H1 (cell line): ENCODE data around the gene GNAI1. TPM values are rescaled to one million over a fixed set of nuclear protein-coding genes. Genes with fewer than 3 reads are reported as not detected.

ENCODE experiments used
- CTCF ChIA-PET: fragments of 300-600 bp; sonication (Branson Sonifier 250); formaldehyde crosslinking; loops from one replicate; lab custom pipeline; 2021; ENCODE audit not compliant: partially characterized antibody; lab: Charles Lee
- POLR2A ChIA-PET: fragments of 300-600 bp; sonication (Branson Sonifier 250); formaldehyde crosslinking; loops from one replicate; lab custom pipeline; 2021; ENCODE audit warnings: inconsistent platforms; ENCODE audit not compliant: partially characterized antibody; lab: Charles Lee
- DNase-seq, 2 experiments: peaks; one replicate each; pipeline versions ENCODE4 v3.0.0 to v3.0.0-alpha.2; 2010 to 2022; ENCODE audit warnings: low spot score in 2 of 2, low read depth in 1 of 2, mixed read lengths in 1 of 2
- FAIRE-seq: peaks from 2 replicates; lab custom pipeline; 2011; peaks lifted over from hg19 to GRCh38; lab: Jason Lieb, UNC
- H2AFZ ChIP-seq: 2 replicates; pipeline ENCODE4 v1.8.1; 2012; ENCODE audit warnings: low read length, inconsistent platforms
- H2AK5ac ChIP-seq: 2 replicates; pipeline ENCODE4 v1.6.1; 2013; ENCODE audit warnings: low read depth, low read length
- H2BK120ac ChIP-seq: replicated peaks from 2 replicates; pipeline ENCODE3; 2013; ENCODE audit warnings: low read depth, low read length, inconsistent platforms
- H2BK12ac ChIP-seq: 2 replicates; pipeline ENCODE4 v1.6.1; 2013; ENCODE audit warnings: low read depth, low read length
- H2BK15ac ChIP-seq: 2 replicates; pipeline ENCODE4 v1.6.1; 2013; ENCODE audit warnings: low read length
- H2BK20ac ChIP-seq: 2 replicates; pipeline ENCODE4 v1.6.1; 2013; ENCODE audit warnings: low read length
- H2BK5ac ChIP-seq: 2 replicates; pipeline ENCODE4 v1.6.1; 2013; ENCODE audit warnings: low read depth, low read length
- H3K14ac ChIP-seq: 2 replicates; pipeline ENCODE4 v1.6.1; 2013; ENCODE audit warnings: inconsistent platforms; ENCODE audit not compliant: insufficient read length
- H3K18ac ChIP-seq: 2 replicates; pipeline ENCODE4 v1.6.1; 2013; ENCODE audit warnings: low read length; ENCODE audit errors: extremely low read depth
- H3K23ac ChIP-seq: 2 replicates; pipeline ENCODE4 v1.6.1; 2013; ENCODE audit warnings: inconsistent platforms; ENCODE audit not compliant: insufficient read length
- H3K23me2 ChIP-seq: 2 replicates; pipeline ENCODE4 v1.6.1; 2013; ENCODE audit warnings: low read depth, low read length
- H3K27ac ChIP-seq: 2 replicates; pipeline ENCODE4 v1.6.1; 2011; ENCODE audit warnings: low read depth, low read length, inconsistent platforms
- H3K27me3 ChIP-seq, 4 experiments: replicated peaks in 1 of 4; 1 replicate in 1 of 4; 2 replicates in 3 of 4; pipeline versions ENCODE4 v1.6.1 to v1.8.1; 2011 to 2013; ENCODE audit warnings: low read length in 3 of 4, mild to moderate bottlenecking in 3 of 4, inconsistent platforms in 2 of 4, mixed read lengths in 2 of 4, moderate library complexity in 1 of 4; ENCODE audit not compliant: control insufficient read depth in 3 of 4, insufficient read depth in 3 of 4; ENCODE audit errors: extremely low read depth in 1 of 4
- H3K36me3 ChIP-seq, 4 experiments: 2 replicates each; pipeline versions ENCODE4 v1.6.1 to v1.8.1; 2011 to 2013; ENCODE audit warnings: mild to moderate bottlenecking in 4 of 4, low read length in 3 of 4, moderate library complexity in 2 of 4, control low read depth in 1 of 4, inconsistent platforms in 1 of 4; ENCODE audit not compliant: insufficient read depth in 4 of 4, control insufficient read depth in 2 of 4
- H3K4ac ChIP-seq: replicated peaks from 2 replicates; pipeline ENCODE3; 2013; ENCODE audit warnings: low read length, low read depth, mixed read lengths, inconsistent platforms; ENCODE audit not compliant: insufficient read length
- H3K4me1 ChIP-seq, 4 experiments: replicated peaks in 1 of 4; 1 replicate in 1 of 4; 2 replicates in 3 of 4; pipeline versions ENCODE4 v1.6.1 to v1.8.1; 2011 to 2013; ENCODE audit warnings: low read length in 3 of 4, inconsistent platforms in 2 of 4, mixed read lengths in 1 of 4; ENCODE audit not compliant: insufficient read depth in 4 of 4, control insufficient read depth in 3 of 4
- H3K4me2 ChIP-seq, 2 experiments: 2 replicates each; pipeline versions ENCODE4 v1.6.1 to v1.8.1; 2011 to 2013; ENCODE audit warnings: low read depth in 2 of 2, low read length in 2 of 2, control low read depth in 1 of 2, inconsistent platforms in 1 of 2, mild to moderate bottlenecking in 1 of 2; ENCODE audit not compliant: insufficient read depth in 1 of 2
- H3K4me3 ChIP-seq, 4 experiments: fragments of 200-600, 300-600 bp in 1 of 4; sonication (generic), shearing (Covaris generic), sonication (Bioruptor Twin) in 1 of 4; 2 replicates each; pipeline versions ENCODE4 v1.5.1 to v1.8.1; 2011 to 2016; ENCODE audit warnings: low read length in 4 of 4, low read depth in 3 of 4, control low read depth in 2 of 4, inconsistent platforms in 2 of 4, mild to moderate bottlenecking in 2 of 4, mixed read lengths in 1 of 4, moderate library complexity in 1 of 4; ENCODE audit not compliant: insufficient read depth in 2 of 4; ENCODE audit errors: extremely low read depth in 1 of 4
- H3K56ac ChIP-seq: replicated peaks from 2 replicates; pipeline ENCODE3; 2013; ENCODE audit warnings: low read depth, mild to moderate bottlenecking, mixed read lengths, low read length, inconsistent platforms; ENCODE audit not compliant: insufficient read length
- H3K79me1 ChIP-seq: 2 replicates; pipeline ENCODE4 v1.6.1; 2013; ENCODE audit warnings: low read depth, low read length, control low read depth
- H3K79me2 ChIP-seq, 2 experiments: 2 replicates each; pipeline versions ENCODE4 v1.6.1 to v1.8.1; 2012 to 2013; ENCODE audit warnings: low read length in 2 of 2, mild to moderate bottlenecking in 2 of 2, inconsistent platforms in 1 of 2; ENCODE audit not compliant: insufficient read depth in 2 of 2, control insufficient read depth in 1 of 2
- H3K9ac ChIP-seq, 4 experiments: replicated peaks in 1 of 4; 1 replicate in 1 of 4; 2 replicates in 3 of 4; pipeline versions ENCODE4 v1.6.1 to v1.8.1; 2011 to 2013; ENCODE audit warnings: low read depth in 3 of 4, low read length in 3 of 4, control low read depth in 2 of 4, mild to moderate bottlenecking in 2 of 4, moderate library complexity in 2 of 4, inconsistent platforms in 1 of 4; ENCODE audit errors: extremely low read depth in 1 of 4
- H3K9me3 ChIP-seq, 2 experiments: 2 replicates each; pipeline versions ENCODE4 v1.6.1 to v1.8.1; 2012 to 2013; ENCODE audit warnings: mild to moderate bottlenecking in 2 of 2, moderate library complexity in 2 of 2, control low read depth in 1 of 2, inconsistent platforms in 1 of 2, low read depth in 1 of 2, low read length in 1 of 2, mixed read lengths in 1 of 2; ENCODE audit not compliant: insufficient read depth in 2 of 2
- H4K20me1 ChIP-seq, 2 experiments: replicated peaks in 1 of 2; 2 replicates each; pipeline versions ENCODE3 to v1.8.1; 2011 to 2013; ENCODE audit warnings: inconsistent platforms in 2 of 2, low read length in 2 of 2, mild to moderate bottlenecking in 1 of 2; ENCODE audit not compliant: insufficient read depth in 2 of 2, control insufficient read depth in 1 of 2
- H4K5ac ChIP-seq: 2 replicates; pipeline ENCODE4 v1.6.1; 2013; ENCODE audit warnings: low read length, low read depth, mixed read lengths, inconsistent platforms; ENCODE audit not compliant: insufficient read length
- H4K8ac ChIP-seq: 2 replicates; pipeline ENCODE4 v1.8.0; 2013; ENCODE audit warnings: mild to moderate bottlenecking, moderate library complexity, low read length, inconsistent platforms; ENCODE audit not compliant: insufficient read depth; ENCODE audit errors: extremely low read depth
- H4K91ac ChIP-seq: replicated peaks from 2 replicates; pipeline ENCODE3; 2013; ENCODE audit warnings: low read length, mixed read lengths, inconsistent platforms; ENCODE audit not compliant: insufficient read length
- BRCA1 ChIP-seq: IDR thresholded peaks from 2 replicates; pipeline ENCODE4 v1.6.1; 2012; ENCODE audit warnings: low read depth, low read length, improper control_type of control experiment
- CEBPB ChIP-seq: IDR thresholded peaks from 2 replicates; pipeline ENCODE4 v1.6.1; 2012; ENCODE audit warnings: low read depth, low read length
- GTF2F1 ChIP-seq: IDR thresholded peaks from 2 replicates; pipeline ENCODE4 v1.6.1; 2012; ENCODE audit warnings: low read depth, low read length, improper control_type of control experiment, borderline replicate concordance
- NRF1 ChIP-seq: IDR thresholded peaks from 2 replicates; pipeline ENCODE4 v1.6.1; 2011; ENCODE audit warnings: mild to moderate bottlenecking, low read depth, low read length, improper control_type of control experiment
- POU5F1 ChIP-seq: IDR thresholded peaks from 2 replicates; pipeline ENCODE4 v1.6.1; 2011; ENCODE audit warnings: low read depth, mild to moderate bottlenecking, low read length, moderate library complexity
- SIN3A ChIP-seq, 2 experiments: IDR thresholded peaks in 1 of 2; conservative IDR thresholded peaks in 1 of 2; 2 replicates each; pipeline ENCODE4 v1.6.1; 2011 to 2012; ENCODE audit warnings: low read length in 2 of 2, improper control_type of control experiment in 1 of 2, low read depth in 1 of 2, mild to moderate bottlenecking in 1 of 2
- WGBS, 2 experiments: shearing (Covaris generic) in 1 of 2; methylation state at CpG; one replicate each; pipeline versions ENCODE4 v1.1.6 to v1.1.7; 2013 to 2015; ENCODE audit warnings: low lambda C conversion rate in 2 of 2, mixed read lengths in 2 of 2, inconsistent platforms in 1 of 2, low coverage in 1 of 2, missing lambda C conversion rate in 1 of 2; ENCODE audit not compliant: insufficient replicate concordance in 2 of 2, insufficient coverage in 1 of 2, insufficient read length in 1 of 2; ENCODE audit errors: extremely low coverage in 1 of 2, missing lambda C conversion rate in 1 of 2; 5-methylcytosine and 5-hydroxymethylcytosine counted together
- polyA plus RNA-seq, 7 experiments: library from polyadenylated mRNA; depleted of rRNA in 3 of 7; stranded (reverse) in 5 of 7; unstranded in 2 of 7; fragments of >200 nt in 5 of 7; fragments of 200-250 nt in 2 of 7; gene quantifications; 1 replicate in 5 of 7; 2 replicates in 1 of 7; 4 replicates in 1 of 7; pipeline versions ENCODE4 v1.2.1 to v1.2.3, GENCODE V29; 2011 to 2013; ENCODE audit warnings: missing spikeins in 2 of 7, mixed read lengths in 2 of 7
- total RNA-seq: library from RNA; stranded (reverse); fragmentation: NEBNext Ultra II Directional; extraction: Animal tissue kit (Norgen Biotek cat#: 25700); gene quantifications from 2 replicates; pipeline ENCODE4 v1.2.1, GENCODE V29; 2021

The GNAI1 gene
- total and polyA plus RNA-seq, 2 of the 8 experiments (the other 6 are each of a cell fraction or from before 2014, with no cell fraction given), result 8.0 to 29.5 TPM

GRCh38 chr7:80185571-80185970 is 50.9 kb downstream of the GNAI1 start:
- no peak for FAIRE-seq

More at GRCh38 chr7:80185571-80185970, 50.9 kb downstream of the GNAI1 start:
- H3K9me3 ChIP-seq, result no peaks in the 10 kb centered on the region
- peaks cover 2% of the 10 kb centered on the region; the same call in 1 of the 2 replicates for H3K23me2 ChIP-seq
- no peak overlapping the region for H4K8ac ChIP-seq
- H2BK15ac ChIP-seq, result peak overlapping the region; percentile 48; the same call in 1 of the 2 replicates
- H4K5ac ChIP-seq, result peak overlapping the region; percentile 9
- no peak overlapping the region for H3K4me3 ChIP-seq
- H3K14ac ChIP-seq, result no peak overlapping the region
- no peaks in the 10 kb centered on the region for H3K79me1 ChIP-seq
- H3K36me3 ChIP-seq, result no peaks in the 10 kb centered on the region; a peak in 2 of 8 replicates
- H4K20me1 ChIP-seq, result no peaks in the 10 kb centered on the region
- ChIA-PET POLR2A (interaction anchor here (1.0 kb wide), 1 partner anchor 9 kb away, joined by 3 read pairs; no protein-coding TSS in a partner anchor), CTCF (interaction anchor here (0.7 kb wide), 1 partner anchor 170 kb away, joined by 3 read pairs; no protein-coding TSS in a partner anchor)
- peaks cover 0 to 56% of the 10 kb centered on the region in 2 experiments; a peak in 2 of 4 replicates for H3K79me2 ChIP-seq
- WGBS, 2 experiments, result 71% methylated on average over 7 of the region's 7 CpGs; no CpG with 5 or more reads in 1 of the 2 experiments
- no peak overlapping the region for H3K9ac ChIP-seq
- H4K91ac ChIP-seq, result no peak overlapping the region
- H2AFZ ChIP-seq, result no peak overlapping the region
- H3K27ac ChIP-seq, result no peak overlapping the region
- no peak overlapping the region for H2BK5ac ChIP-seq
- no peaks in the 10 kb centered on the region for H3K27me3 ChIP-seq
- no peak overlapping the region for H3K4ac ChIP-seq
- no peak overlapping the region for H3K23ac ChIP-seq
- peaks cover 0 to 37% (median 27%) of the 10 kb centered on the region in 4 experiments for H3K4me1 ChIP-seq
- no peak overlapping the region for H3K4me2 ChIP-seq
- no peak overlapping the region for H3K56ac ChIP-seq
- H2AK5ac ChIP-seq, result no peak overlapping the region; the same call in 1 of the 2 replicates
- H2BK120ac ChIP-seq, result no peak overlapping the region
- no peak overlapping the region for H2BK20ac ChIP-seq
- TF ChIP-seq POU5F1 (no peak), SIN3A (conservative IDR thresholded peaks at IDR 0.05 in 1 of 2, IDR thresholded peaks at IDR 0.05 in 1 of 2; ENCODE audit: low read depth in 1 of 2, low read length in 2 of 2) (no peak), BRCA1 (no peak), GTF2F1 (no peak), CEBPB (no peak), NRF1 (no peak)
- no peak for DNase-seq
- no peak overlapping the region for H2BK12ac ChIP-seq
- no peak overlapping the region for H3K18ac ChIP-seq
